ENCODE measurements around the gene NCMAP.

Gene NCMAP

GRCh38 chr1:24554714-24555113, 1.2 kb upstream of the NCMAP start:
- Mint-ChIP-seq H3K4me1 (peaks cover 6% of the 10 kb centered on the region), H3K27ac (no peak overlapping the region), H3K9me3 (no peaks in the 10 kb centered on the region), H3K36me3 (no peaks in the 10 kb centered on the region), H3K4me3 (no peak overlapping the region)
- DNase-seq (ENCODE audit: low spot score in 2 of 2) = no peak
- no peak for ATAC-seq

GRCh38 chr1:24556414-24556795, 518 bp downstream of the NCMAP start:
- no peaks in the 10 kb centered on the region for H3K36me3 Mint-ChIP-seq
- no peak overlapping the region for H3K27ac Mint-ChIP-seq
- ATAC-seq = no peak
- DNase-seq (ENCODE audit: low spot score in 2 of 2) = no peak
- no peaks in the 10 kb centered on the region for H3K9me3 Mint-ChIP-seq
- peaks cover 6% of the 10 kb centered on the region for H3K4me1 Mint-ChIP-seq
- peak overlapping the region; percentile 55 for H3K4me3 Mint-ChIP-seq

- no peak for DNase-seq (ENCODE audit: low spot score in 2 of 2)
- no peak overlapping the region for H3K4me3 Mint-ChIP-seq
- ATAC-seq = no peak
- no peaks in the 10 kb centered on the region for H3K36me3 Mint-ChIP-seq
- peaks cover 6% of the 10 kb centered on the region for H3K4me1 Mint-ChIP-seq
- H3K27ac Mint-ChIP-seq = no peak overlapping the region
- no peaks in the 10 kb centered on the region for H3K9me3 Mint-ChIP-seq
These were observed 1.3 kb downstream of the NCMAP start for GRCh38 chr1:24557220-24557619.

- no peak for ATAC-seq
- no peak for DNase-seq (ENCODE audit: low spot score in 2 of 2)
- Mint-ChIP-seq H3K36me3 (no peaks in the 10 kb centered on the region), H3K4me1 (peaks cover 6% of the 10 kb centered on the region), H3K9me3 (no peaks in the 10 kb centered on the region), H3K27ac (no peak overlapping the region), H3K4me3 (no peak overlapping the region)
These were observed 1.8 kb downstream of the NCMAP start for GRCh38 chr1:24557711-24558131.

- H3K9me3 Mint-ChIP-seq = no peaks in the 10 kb centered on the region
- peaks cover 6% of the 10 kb centered on the region for H3K4me1 Mint-ChIP-seq
- H3K4me3 Mint-ChIP-seq = no peak overlapping the region
- no peak overlapping the region for H3K27ac Mint-ChIP-seq
- DNase-seq (ENCODE audit: low spot score in 2 of 2) (no peak), ATAC-seq (no peak)
- H3K36me3 Mint-ChIP-seq = no peaks in the 10 kb centered on the region
These were observed 2.6 kb downstream of the NCMAP start for GRCh38 chr1:24558455-24558854.

GRCh38 chr1:24558902-24559791, 3.3 kb downstream of the NCMAP start:
- Mint-ChIP-seq H3K9me3 (no peaks in the 10 kb centered on the region), H3K27ac (no peak overlapping the region), H3K4me1 (peaks cover 6% of the 10 kb centered on the region), H3K36me3 (no peaks in the 10 kb centered on the region), H3K4me3 (no peak overlapping the region)
- ATAC-seq (no peak), DNase-seq (ENCODE audit: low spot score in 2 of 2) (no peak)

- H3K27ac Mint-ChIP-seq = no peak overlapping the region
- peaks cover 5% of the 10 kb centered on the region for H3K4me1 Mint-ChIP-seq
- DNase-seq (ENCODE audit: low spot score in 2 of 2) (no peak), ATAC-seq (no peak)
- H3K9me3 Mint-ChIP-seq = no peaks in the 10 kb centered on the region
- H3K4me3 Mint-ChIP-seq = no peak overlapping the region
- H3K36me3 Mint-ChIP-seq = no peaks in the 10 kb centered on the region
These were observed 4.5 kb downstream of the NCMAP start for GRCh38 chr1:24560361-24560760.

- no peaks in the 10 kb centered on the region for H3K9me3 Mint-ChIP-seq
- H3K36me3 Mint-ChIP-seq = no peaks in the 10 kb centered on the region
- H3K4me1 Mint-ChIP-seq = no peaks in the 10 kb centered on the region
- H3K4me3 Mint-ChIP-seq = no peak overlapping the region
- ATAC-seq = no peak
- DNase-seq (ENCODE audit: low spot score in 2 of 2) = no peak
- H3K27ac Mint-ChIP-seq = no peak overlapping the region
These were observed 6.7 kb downstream of the NCMAP start for GRCh38 chr1:24562625-24563024.

GRCh38 chr1:24564695-24565094, 8.8 kb downstream of the NCMAP start:
- Mint-ChIP-seq H3K4me3 (no peak overlapping the region), H3K36me3 (no peaks in the 10 kb centered on the region), H3K9me3 (no peaks in the 10 kb centered on the region), H3K4me1 (no peaks in the 10 kb centered on the region), H3K27ac (no peak overlapping the region)
- no peak for ATAC-seq
- no peak for DNase-seq (ENCODE audit: low spot score in 2 of 2)

GRCh38 chr1:24566236-24566867, 10.5 kb downstream of the NCMAP start:
- no peak overlapping the region for H3K4me3 Mint-ChIP-seq

GRCh38 chr1:24567792-24568388, 12.0 kb downstream of the NCMAP start:
- H3K36me3 Mint-ChIP-seq = no peaks in the 10 kb centered on the region
- ATAC-seq (peak; percentile 31), DNase-seq (ENCODE audit: low spot score in 2 of 2) (no peak)
- no peak overlapping the region for H3K4me3 Mint-ChIP-seq
- no peaks in the 10 kb centered on the region for H3K9me3 Mint-ChIP-seq
- peaks cover 9% of the 10 kb centered on the region for H3K4me1 Mint-ChIP-seq
- no peak overlapping the region for H3K27ac Mint-ChIP-seq

More at GRCh38 chr1:24566236-24566867, 10.5 kb downstream of the NCMAP start:
- peak overlapping the region; percentile 24 for H3K27ac Mint-ChIP-seq
- no peaks in the 10 kb centered on the region for H3K4me1 Mint-ChIP-seq
- H3K9me3 Mint-ChIP-seq = no peaks in the 10 kb centered on the region
- no peaks in the 10 kb centered on the region for H3K36me3 Mint-ChIP-seq
- no peak for ATAC-seq
- DNase-seq (ENCODE audit: low spot score in 2 of 2) = no peak

GRCh38 chr1:24568475-24568874, 12.6 kb downstream of the NCMAP start:
- ATAC-seq (no peak), DNase-seq (ENCODE audit: low spot score in 2 of 2) (no peak)
- no peaks in the 10 kb centered on the region for H3K36me3 Mint-ChIP-seq
- no peak overlapping the region for H3K4me3 Mint-ChIP-seq
- H3K27ac Mint-ChIP-seq = no peak overlapping the region
- H3K9me3 Mint-ChIP-seq = no peaks in the 10 kb centered on the region
- H3K4me1 Mint-ChIP-seq = peaks cover 10% of the 10 kb centered on the region

GRCh38 chr1:24570265-24571125, 14.6 kb downstream of the NCMAP start:
- no peaks in the 10 kb centered on the region for H3K9me3 Mint-ChIP-seq
- no peak overlapping the region for H3K4me3 Mint-ChIP-seq
- peaks cover 10% of the 10 kb centered on the region for H3K4me1 Mint-ChIP-seq
- no peaks in the 10 kb centered on the region for H3K36me3 Mint-ChIP-seq
- ATAC-seq (no peak), DNase-seq (ENCODE audit: low spot score in 2 of 2) (no peak)
- no peak overlapping the region for H3K27ac Mint-ChIP-seq

GRCh38 chr1:24572301-24572700, 16.4 kb downstream of the NCMAP start:
- peaks cover 10% of the 10 kb centered on the region for H3K4me1 Mint-ChIP-seq
- no peaks in the 10 kb centered on the region for H3K9me3 Mint-ChIP-seq
- peak overlapping the region; percentile 74 for H3K27ac Mint-ChIP-seq
- H3K4me3 Mint-ChIP-seq = peak overlapping the region; percentile 25
- no peaks in the 10 kb centered on the region for H3K36me3 Mint-ChIP-seq
- DNase-seq (ENCODE audit: low spot score in 2 of 2) (no peak), ATAC-seq (peak; percentile 37)
